GM23338 (cell line): ENCODE measurements around the gene TNS1. TPM values are rescaled to one million over a fixed set of nuclear protein-coding genes. Genes with fewer than 3 reads are reported as not detected.

Experiments used
- ATAC-seq: fragments of 200-7000 bp; cut with Tn5 transposase; 3 replicates; pipeline ENCODE4 v1.9.1; 2020
- DNase-seq: peaks from one replicate; pipeline ENCODE4 v3.0.0-alpha.2; 2015; ENCODE audit warnings: low spot score
- H2AFZ ChIP-seq: fragments of 200-600 bp; sonication (generic); 2 replicates; pipeline ENCODE4 v1.8.0; 2016; ENCODE audit warnings: antibody characterized with exemption, mild to moderate bottlenecking, moderate library complexity
- H3F3A ChIP-seq: fragments of 200-600 bp; sonication (generic); replicated peaks from 2 replicates; pipeline ENCODE4 v1.8.0; 2017; ENCODE audit warnings: antibody characterized with exemption, mixed run types, low read depth
- H3K27ac ChIP-seq: fragments of 200-600 bp; sonication (generic); 2 replicates; pipeline ENCODE4 v1.6.1; 2016; ENCODE audit warnings: low read depth
- H3K27me3 ChIP-seq: fragments of 200-600 bp; sonication (generic); 2 replicates; pipeline ENCODE4 v1.8.0; 2016; ENCODE audit warnings: mild to moderate bottlenecking, mixed run types, moderate library complexity; ENCODE audit not compliant: insufficient read depth
- H3K36me3 ChIP-seq: fragments of 200-600 bp; sonication (generic); 2 replicates; pipeline ENCODE4 v1.8.0; 2016; ENCODE audit warnings: mild to moderate bottlenecking; ENCODE audit not compliant: insufficient read depth
- H3K4me1 ChIP-seq: fragments of 200-600 bp; sonication (generic); 2 replicates; pipeline ENCODE4 v1.8.0; 2016; ENCODE audit warnings: mild to moderate bottlenecking, moderate library complexity; ENCODE audit not compliant: insufficient read depth
- H3K4me2 ChIP-seq: fragments of 200-600 bp; sonication (generic); 2 replicates; pipeline ENCODE4 v1.7.1; 2017; ENCODE audit warnings: mixed run types
- H3K4me3 ChIP-seq: fragments of 200-600 bp; sonication (generic); 2 replicates; pipeline ENCODE4 v1.6.1; 2016; ENCODE audit warnings: mixed run types
- H3K79me2 ChIP-seq: fragments of 200-600 bp; sonication (generic); replicated peaks from 2 replicates; pipeline ENCODE4 v1.8.0; 2017; ENCODE audit warnings: mild to moderate bottlenecking; ENCODE audit not compliant: insufficient read depth
- H3K9me2 ChIP-seq: fragments of 200-600 bp; sonication (generic); 2 replicates; pipeline ENCODE4 v1.8.0; 2017; ENCODE audit not compliant: insufficient read depth
- H4K20me1 ChIP-seq: fragments of 200-600 bp; sonication (generic); replicated peaks from 2 replicates; pipeline ENCODE4 v1.8.0; 2017; ENCODE audit warnings: mild to moderate bottlenecking; ENCODE audit not compliant: insufficient read depth
- H3K27ac Mint-ChIP-seq: 2 replicates; pipeline ENCODE4 v1.8.0; 2020; ENCODE audit warnings: inconsistent platforms, mild to moderate bottlenecking, moderate library complexity, mixed read lengths
- H3K27me3 Mint-ChIP-seq: 3 replicates; pipeline ENCODE4 v1.8.0; 2022; ENCODE audit warnings: low read depth, mild to moderate bottlenecking, moderate library complexity, mixed read lengths, inconsistent platforms; ENCODE audit not compliant: insufficient read depth, poor library complexity
- H3K36me3 Mint-ChIP-seq: 3 replicates; pipeline ENCODE4 v1.8.0; 2021; ENCODE audit warnings: low read depth, mild to moderate bottlenecking, inconsistent platforms, moderate library complexity, mixed read lengths
- H3K4me1 Mint-ChIP-seq: 3 replicates; pipeline ENCODE4 v1.8.0; 2020; ENCODE audit warnings: mild to moderate bottlenecking, inconsistent platforms, mixed read lengths
- H3K4me3 Mint-ChIP-seq: 3 replicates; pipeline ENCODE4 v1.8.0; 2021; ENCODE audit warnings: moderate library complexity, mild to moderate bottlenecking, inconsistent platforms, mixed read lengths
- H3K9me3 Mint-ChIP-seq: 3 replicates; pipeline ENCODE4 v1.8.0; 2020; ENCODE audit warnings: moderate library complexity, mild to moderate bottlenecking, inconsistent platforms, mixed read lengths
- CREB1 ChIP-seq: fragments of 250-450 bp; sonication (Bioruptor Pico); IDR thresholded peaks from 2 replicates; pipeline ENCODE4 v1.5.0; 2020; ENCODE audit warnings: low read depth, mild to moderate bottlenecking, moderate library complexity
- EZH2 ChIP-seq: fragments of 200-600 bp; sonication (generic); IDR thresholded peaks from one replicate; pipeline ENCODE4 v1.8.0; 2017; ENCODE audit warnings: antibody characterized with exemption, mild to moderate bottlenecking, low read depth; ENCODE audit not compliant: unreplicated experiment
- EZH2phosphoT487 ChIP-seq: fragments of 200-600 bp; sonication (generic); IDR thresholded peaks from one replicate; pipeline ENCODE4 v1.8.1; 2018; ENCODE audit warnings: antibody characterized with exemption; ENCODE audit not compliant: unreplicated experiment
- JUNB ChIP-seq: IDR thresholded peaks from one replicate; pipeline ENCODE4 v1.6.1; 2016; ENCODE audit warnings: antibody characterized with exemption; ENCODE audit not compliant: unreplicated experiment
- NANOG ChIP-seq: IDR thresholded peaks from 2 replicates; pipeline ENCODE4 v1.6.1; 2016; ENCODE audit warnings: antibody characterized with exemption, borderline replicate concordance
- POLR2AphosphoS5 ChIP-seq: IDR thresholded peaks from 2 replicates; pipeline ENCODE4 v1.6.1; 2016; ENCODE audit warnings: antibody characterized with exemption, low read depth
- STAT1 ChIP-seq: IDR thresholded peaks from one replicate; pipeline ENCODE4 v1.6.1; 2016; ENCODE audit warnings: antibody characterized with exemption; ENCODE audit not compliant: unreplicated experiment
- ZNF114 ChIP-seq: fragments of 250-450 bp; sonication (Bioruptor Pico); IDR thresholded peaks from 2 replicates; pipeline ENCODE4 v1.5.0; 2020; ENCODE audit warnings: mild to moderate bottlenecking, moderate library complexity
- ZNF331 ChIP-seq: fragments of 250-450 bp; sonication (Bioruptor Pico); IDR thresholded peaks from 2 replicates; pipeline ENCODE4 v1.5.0; 2020; ENCODE audit warnings: low read depth, mild to moderate bottlenecking, moderate library complexity
- polyA plus RNA-seq: library from polyadenylated mRNA; unstranded; fragments of >200 nt; fragmentation: Nextera tagmentation; extraction: Ambion mirVana; gene quantifications from 2 replicates; pipeline ENCODE4 v1.2.1, GENCODE V29; 2016
- total RNA-seq: library from RNA; depleted of rRNA; stranded (reverse); fragments of >200 nt; shearing (Covaris generic); gene quantifications from 2 replicates; pipeline ENCODE4 v1.2.3, GENCODE V29; 2014
- TF ChIP-seq, protein P1 (sequence below): IDR thresholded peaks from 2 replicates; pipeline ENCODE4 v1.6.1; 2016; ENCODE audit warnings: antibody characterized with exemption
- TF ChIP-seq, protein P2 (sequence below), 2 experiments: fragments of 200-600 bp in 1 of 2; sonication (generic) in 1 of 2; conservative IDR thresholded peaks; 2 replicates each; pipeline versions ENCODE4 v1.5.1 to v1.6.1; 2016 to 2017; ENCODE audit warnings: antibody characterized with exemption in 2 of 2, low read depth in 2 of 2, mild to moderate bottlenecking in 2 of 2, moderate library complexity in 1 of 2
- TF ChIP-seq, protein P3 (sequence below): IDR thresholded peaks from one replicate; pipeline ENCODE4 v1.6.1; 2018; ENCODE audit warnings: antibody characterized with exemption; ENCODE audit not compliant: unreplicated experiment

Gene TNS1
- total and polyA plus RNA-seq, 2 experiments from 2014 or later, result 2.0 to 7.4 TPM

DNA sequence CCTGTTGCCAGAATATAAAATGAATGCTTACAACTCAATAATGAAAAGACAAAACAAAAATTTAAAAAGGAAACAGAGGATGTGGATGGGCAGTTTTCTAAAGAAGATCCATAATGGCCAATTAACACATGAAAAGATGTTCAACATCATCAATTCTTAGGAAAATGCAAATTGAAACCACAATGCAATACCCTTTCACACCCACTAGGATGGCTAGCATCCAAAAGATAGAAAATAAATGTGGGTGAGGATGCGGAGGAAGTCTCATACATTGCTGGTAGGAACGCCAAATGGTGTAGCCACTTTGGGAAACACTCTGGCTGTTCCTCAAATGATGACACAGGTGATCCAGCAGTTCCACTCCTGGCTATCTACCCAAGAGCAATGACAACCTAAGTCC lies 130.5 kb downstream of the TNS1 start:
- H3K36me3 Mint-ChIP-seq, result no peaks in the 10 kb centered on the region
- H3K27me3 Mint-ChIP-seq, result peaks cover 8% of the 10 kb centered on the region
- Histone ChIP-seq H3K36me3 (no peaks in the 10 kb centered on the region), H3K4me1 (no peaks in the 10 kb centered on the region), H3K27ac (no peak overlapping the region), H3F3A (no peaks in the 10 kb centered on the region), H2AFZ (no peak overlapping the region), H3K9me2 (no peaks in the 10 kb centered on the region), H3K27me3 (no peaks in the 10 kb centered on the region), H4K20me1 (no peaks in the 10 kb centered on the region), H3K4me3 (no peak overlapping the region), H3K4me2 (no peak overlapping the region), H3K79me2 (no peaks in the 10 kb centered on the region)
- TF ChIP-seq, protein P1, sequence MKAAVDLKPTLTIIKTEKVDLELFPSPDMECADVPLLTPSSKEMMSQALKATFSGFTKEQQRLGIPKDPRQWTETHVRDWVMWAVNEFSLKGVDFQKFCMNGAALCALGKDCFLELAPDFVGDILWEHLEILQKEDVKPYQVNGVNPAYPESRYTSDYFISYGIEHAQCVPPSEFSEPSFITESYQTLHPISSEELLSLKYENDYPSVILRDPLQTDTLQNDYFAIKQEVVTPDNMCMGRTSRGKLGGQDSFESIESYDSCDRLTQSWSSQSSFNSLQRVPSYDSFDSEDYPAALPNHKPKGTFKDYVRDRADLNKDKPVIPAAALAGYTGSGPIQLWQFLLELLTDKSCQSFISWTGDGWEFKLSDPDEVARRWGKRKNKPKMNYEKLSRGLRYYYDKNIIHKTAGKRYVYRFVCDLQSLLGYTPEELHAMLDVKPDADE, result no peak
- TF ChIP-seq, protein P2, sequence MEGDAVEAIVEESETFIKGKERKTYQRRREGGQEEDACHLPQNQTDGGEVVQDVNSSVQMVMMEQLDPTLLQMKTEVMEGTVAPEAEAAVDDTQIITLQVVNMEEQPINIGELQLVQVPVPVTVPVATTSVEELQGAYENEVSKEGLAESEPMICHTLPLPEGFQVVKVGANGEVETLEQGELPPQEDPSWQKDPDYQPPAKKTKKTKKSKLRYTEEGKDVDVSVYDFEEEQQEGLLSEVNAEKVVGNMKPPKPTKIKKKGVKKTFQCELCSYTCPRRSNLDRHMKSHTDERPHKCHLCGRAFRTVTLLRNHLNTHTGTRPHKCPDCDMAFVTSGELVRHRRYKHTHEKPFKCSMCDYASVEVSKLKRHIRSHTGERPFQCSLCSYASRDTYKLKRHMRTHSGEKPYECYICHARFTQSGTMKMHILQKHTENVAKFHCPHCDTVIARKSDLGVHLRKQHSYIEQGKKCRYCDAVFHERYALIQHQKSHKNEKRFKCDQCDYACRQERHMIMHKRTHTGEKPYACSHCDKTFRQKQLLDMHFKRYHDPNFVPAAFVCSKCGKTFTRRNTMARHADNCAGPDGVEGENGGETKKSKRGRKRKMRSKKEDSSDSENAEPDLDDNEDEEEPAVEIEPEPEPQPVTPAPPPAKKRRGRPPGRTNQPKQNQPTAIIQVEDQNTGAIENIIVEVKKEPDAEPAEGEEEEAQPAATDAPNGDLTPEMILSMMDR (conservative IDR thresholded peaks at IDR 0.05; ENCODE audit: low read depth in 2 of 2), result 0 out of 4 replicates have a peak, but pooled peaks of 1 of the 2 experiments have one; percentile 24
- H3K4me3 Mint-ChIP-seq, result no peak overlapping the region
- no peaks in the 10 kb centered on the region for H3K9me3 Mint-ChIP-seq
- DNase-seq (no peak), ATAC-seq (no peak)
- peaks cover 20% of the 10 kb centered on the region for H3K4me1 Mint-ChIP-seq
- H3K27ac Mint-ChIP-seq, result no peak overlapping the region

DNA sequence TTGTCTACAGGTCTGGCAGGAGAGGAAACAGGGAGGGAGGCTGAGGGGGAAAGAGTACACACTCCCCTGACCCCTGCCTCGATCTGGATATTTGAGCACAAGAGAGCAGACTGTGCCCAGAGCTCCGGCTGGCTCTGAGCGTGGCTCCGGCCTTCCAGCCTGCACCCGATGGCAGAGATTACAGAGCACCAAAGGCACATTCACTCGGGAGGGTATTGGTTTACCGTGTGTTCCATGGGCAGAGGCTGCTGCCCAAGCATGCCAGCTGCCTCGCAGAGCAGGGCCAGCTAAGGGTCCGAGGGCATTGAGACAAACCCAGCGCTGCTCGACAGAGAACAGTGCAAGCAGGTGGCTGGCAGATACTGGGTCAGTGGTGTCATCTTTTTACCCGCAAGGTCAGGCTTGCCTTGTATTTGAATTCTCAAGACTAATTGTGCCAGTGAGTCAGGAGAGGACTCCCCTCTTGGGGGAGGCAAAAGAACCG lies 132.2 kb downstream of the TNS1 start:
- no peaks in the 10 kb centered on the region for H3K36me3 Mint-ChIP-seq
- H3K36me3 ChIP-seq, result no peaks in the 10 kb centered on the region
- no peaks in the 10 kb centered on the region for H3K4me1 ChIP-seq
- no peaks in the 10 kb centered on the region for H3F3A ChIP-seq
- H3K9me3 Mint-ChIP-seq, result no peaks in the 10 kb centered on the region
- no peak overlapping the region for H3K4me3 Mint-ChIP-seq
- no peak overlapping the region for H3K4me3 ChIP-seq
- no peak for ATAC-seq
- H3K79me2 ChIP-seq, result no peaks in the 10 kb centered on the region
- no peak overlapping the region for H2AFZ ChIP-seq
- H3K4me1 Mint-ChIP-seq, result peaks cover 20% of the 10 kb centered on the region
- H3K27ac Mint-ChIP-seq, result no peak overlapping the region
- peaks cover 8% of the 10 kb centered on the region for H3K27me3 Mint-ChIP-seq
- H3K4me2 ChIP-seq, result no peak overlapping the region
- no peak for DNase-seq
- H4K20me1 ChIP-seq, result no peaks in the 10 kb centered on the region
- H3K27me3 ChIP-seq, result no peaks in the 10 kb centered on the region
- no peak overlapping the region for H3K27ac ChIP-seq
- no peaks in the 10 kb centered on the region for H3K9me2 ChIP-seq
- TF ChIP-seq, protein P1, result no peak
- TF ChIP-seq NANOG (no peak), JUNB (no peak), POLR2AphosphoS5 (no peak), ZNF331 (no peak), STAT1 (no peak), ZNF114 (CRISPR knock-in tag) (no peak), CREB1 (CRISPR knock-in tag) (no peak), EZH2phosphoT487 (no peak), EZH2 (no peak)
- TF ChIP-seq, protein P2 (conservative IDR thresholded peaks at IDR 0.05; ENCODE audit: low read depth in 2 of 2), result no peak
- TF ChIP-seq, protein P3, sequence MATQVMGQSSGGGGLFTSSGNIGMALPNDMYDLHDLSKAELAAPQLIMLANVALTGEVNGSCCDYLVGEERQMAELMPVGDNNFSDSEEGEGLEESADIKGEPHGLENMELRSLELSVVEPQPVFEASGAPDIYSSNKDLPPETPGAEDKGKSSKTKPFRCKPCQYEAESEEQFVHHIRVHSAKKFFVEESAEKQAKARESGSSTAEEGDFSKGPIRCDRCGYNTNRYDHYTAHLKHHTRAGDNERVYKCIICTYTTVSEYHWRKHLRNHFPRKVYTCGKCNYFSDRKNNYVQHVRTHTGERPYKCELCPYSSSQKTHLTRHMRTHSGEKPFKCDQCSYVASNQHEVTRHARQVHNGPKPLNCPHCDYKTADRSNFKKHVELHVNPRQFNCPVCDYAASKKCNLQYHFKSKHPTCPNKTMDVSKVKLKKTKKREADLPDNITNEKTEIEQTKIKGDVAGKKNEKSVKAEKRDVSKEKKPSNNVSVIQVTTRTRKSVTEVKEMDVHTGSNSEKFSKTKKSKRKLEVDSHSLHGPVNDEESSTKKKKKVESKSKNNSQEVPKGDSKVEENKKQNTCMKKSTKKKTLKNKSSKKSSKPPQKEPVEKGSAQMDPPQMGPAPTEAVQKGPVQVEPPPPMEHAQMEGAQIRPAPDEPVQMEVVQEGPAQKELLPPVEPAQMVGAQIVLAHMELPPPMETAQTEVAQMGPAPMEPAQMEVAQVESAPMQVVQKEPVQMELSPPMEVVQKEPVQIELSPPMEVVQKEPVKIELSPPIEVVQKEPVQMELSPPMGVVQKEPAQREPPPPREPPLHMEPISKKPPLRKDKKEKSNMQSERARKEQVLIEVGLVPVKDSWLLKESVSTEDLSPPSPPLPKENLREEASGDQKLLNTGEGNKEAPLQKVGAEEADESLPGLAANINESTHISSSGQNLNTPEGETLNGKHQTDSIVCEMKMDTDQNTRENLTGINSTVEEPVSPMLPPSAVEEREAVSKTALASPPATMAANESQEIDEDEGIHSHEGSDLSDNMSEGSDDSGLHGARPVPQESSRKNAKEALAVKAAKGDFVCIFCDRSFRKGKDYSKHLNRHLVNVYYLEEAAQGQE, result no peak
